Astrocyte (in vitro differentiated cells and primary cell): ENCODE results near the gene ZNF407. TPM values are rescaled to one million over a fixed set of nuclear protein-coding genes. Genes with fewer than 3 reads are reported as not detected.

Experiments used
- DNase-seq: peaks from one replicate; pipeline ENCODE4 v3.0.0-alpha.2; 2010; ENCODE audit warnings: low read depth
- FAIRE-seq: peaks from 2 replicates; lab custom pipeline; 2011; peaks lifted over from hg19 to GRCh38; lab: Jason Lieb, UNC
- H2AFZ ChIP-seq: 2 replicates; pipeline ENCODE4 v1.6.0; 2012; ENCODE audit warnings: low read depth, low read length, inconsistent platforms
- H3K27ac ChIP-seq: 2 replicates; pipeline ENCODE4 v1.5.1; 2011; ENCODE audit warnings: low read depth, low read length, inconsistent platforms
- H3K27me3 ChIP-seq: 2 replicates; pipeline ENCODE4 v1.6.0; 2011; ENCODE audit warnings: low read length, inconsistent platforms; ENCODE audit not compliant: insufficient read depth
- H3K36me3 ChIP-seq: 2 replicates; pipeline ENCODE4 v1.5.1; 2011; ENCODE audit warnings: low read length, inconsistent platforms; ENCODE audit not compliant: insufficient read depth
- H3K4me1 ChIP-seq: 2 replicates; pipeline ENCODE4 v1.5.1; 2011; ENCODE audit warnings: low read length, inconsistent platforms; ENCODE audit not compliant: insufficient read depth
- H3K4me2 ChIP-seq: 2 replicates; pipeline ENCODE4 v1.6.0; 2012; ENCODE audit warnings: low read length, inconsistent platforms
- H3K4me3 ChIP-seq: 2 replicates; pipeline ENCODE4 v1.5.1; 2011; ENCODE audit warnings: low read depth, mild to moderate bottlenecking, low read length, inconsistent platforms; ENCODE audit not compliant: insufficient read depth
- H3K79me2 ChIP-seq: 2 replicates; pipeline ENCODE4 v1.6.0; 2012; ENCODE audit warnings: mild to moderate bottlenecking, low read length, inconsistent platforms; ENCODE audit not compliant: insufficient read depth
- H3K9ac ChIP-seq: 2 replicates; pipeline ENCODE4 v1.6.0; 2012; ENCODE audit warnings: mild to moderate bottlenecking, low read length, inconsistent platforms
- H3K9me3 ChIP-seq: 2 replicates; pipeline ENCODE4 v1.5.1; 2012; ENCODE audit warnings: low read depth, mild to moderate bottlenecking, low read length, inconsistent platforms; ENCODE audit not compliant: insufficient read depth
- H4K20me1 ChIP-seq: 2 replicates; pipeline ENCODE4 v1.6.0; 2012; ENCODE audit warnings: low read length, inconsistent platforms; ENCODE audit not compliant: insufficient read depth
- H3K27ac Mint-ChIP-seq: one replicate; pipeline ENCODE4 v1.8.0; 2021; ENCODE audit warnings: mild to moderate bottlenecking, mixed read lengths; ENCODE audit not compliant: unreplicated experiment
- H3K27me3 Mint-ChIP-seq: one replicate; pipeline ENCODE4 v1.8.0; 2021; ENCODE audit warnings: low read depth, mixed read lengths; ENCODE audit not compliant: unreplicated experiment
- H3K36me3 Mint-ChIP-seq: one replicate; pipeline ENCODE4 v1.8.0; 2021; ENCODE audit warnings: low read depth, mixed read lengths; ENCODE audit not compliant: unreplicated experiment
- H3K4me1 Mint-ChIP-seq: one replicate; pipeline ENCODE4 v1.8.0; 2021; ENCODE audit warnings: low read depth, mixed read lengths; ENCODE audit not compliant: unreplicated experiment
- H3K4me3 Mint-ChIP-seq: one replicate; pipeline ENCODE4 v1.8.0; 2021; ENCODE audit warnings: mild to moderate bottlenecking, moderate library complexity, mixed read lengths; ENCODE audit not compliant: unreplicated experiment
- H3K9me3 Mint-ChIP-seq: one replicate; pipeline ENCODE4 v1.8.0; 2021; ENCODE audit warnings: mild to moderate bottlenecking, mixed read lengths; ENCODE audit not compliant: unreplicated experiment
- EZH2 ChIP-seq: IDR thresholded peaks from 2 replicates; pipeline ENCODE4 v1.6.1; 2012; ENCODE audit warnings: mild to moderate bottlenecking, low read length, inconsistent platforms; ENCODE audit not compliant: insufficient read depth
- total RNA-seq: library from RNA; stranded (reverse); gene quantifications from 2 replicates; pipeline ENCODE4 v1.2.1, GENCODE V29; 2021
- TF ChIP-seq, protein P1 (sequence below): IDR thresholded peaks from 2 replicates; pipeline ENCODE4 v1.5.1; 2011; ENCODE audit warnings: low read depth, mild to moderate bottlenecking, inconsistent platforms, low read length, moderate library complexity; ENCODE audit not compliant: insufficient read depth

Gene ZNF407
- total RNA-seq, 1 donor from 2014 or later: 13.8 TPM

- H3K27me3 Mint-ChIP-seq: peaks cover 3% of the 10 kb centered on the region
- no peak overlapping the region for H3K27ac Mint-ChIP-seq
- Histone ChIP-seq H3K79me2 (no peaks in the 10 kb centered on the region), H3K27ac (no peak overlapping the region), H3K9ac (no peak overlapping the region), H3K9me3 (no peaks in the 10 kb centered on the region), H3K4me1 (peaks cover 16% of the 10 kb centered on the region), H3K4me2 (no peak overlapping the region), H4K20me1 (no peaks in the 10 kb centered on the region), H3K27me3 (no peaks in the 10 kb centered on the region), H3K36me3 (no peaks in the 10 kb centered on the region), H3K4me3 (no peak overlapping the region), H2AFZ (no peak overlapping the region)
- peaks cover 8% of the 10 kb centered on the region for H3K4me1 Mint-ChIP-seq
- FAIRE-seq (no peak), DNase-seq (no peak)
- no peak overlapping the region for H3K4me3 Mint-ChIP-seq
- peaks cover 2% of the 10 kb centered on the region for H3K9me3 Mint-ChIP-seq
- TF ChIP-seq EZH2: no peak
- TF ChIP-seq, protein P1, sequence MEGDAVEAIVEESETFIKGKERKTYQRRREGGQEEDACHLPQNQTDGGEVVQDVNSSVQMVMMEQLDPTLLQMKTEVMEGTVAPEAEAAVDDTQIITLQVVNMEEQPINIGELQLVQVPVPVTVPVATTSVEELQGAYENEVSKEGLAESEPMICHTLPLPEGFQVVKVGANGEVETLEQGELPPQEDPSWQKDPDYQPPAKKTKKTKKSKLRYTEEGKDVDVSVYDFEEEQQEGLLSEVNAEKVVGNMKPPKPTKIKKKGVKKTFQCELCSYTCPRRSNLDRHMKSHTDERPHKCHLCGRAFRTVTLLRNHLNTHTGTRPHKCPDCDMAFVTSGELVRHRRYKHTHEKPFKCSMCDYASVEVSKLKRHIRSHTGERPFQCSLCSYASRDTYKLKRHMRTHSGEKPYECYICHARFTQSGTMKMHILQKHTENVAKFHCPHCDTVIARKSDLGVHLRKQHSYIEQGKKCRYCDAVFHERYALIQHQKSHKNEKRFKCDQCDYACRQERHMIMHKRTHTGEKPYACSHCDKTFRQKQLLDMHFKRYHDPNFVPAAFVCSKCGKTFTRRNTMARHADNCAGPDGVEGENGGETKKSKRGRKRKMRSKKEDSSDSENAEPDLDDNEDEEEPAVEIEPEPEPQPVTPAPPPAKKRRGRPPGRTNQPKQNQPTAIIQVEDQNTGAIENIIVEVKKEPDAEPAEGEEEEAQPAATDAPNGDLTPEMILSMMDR: no peak
- peaks cover 1% of the 10 kb centered on the region for H3K36me3 Mint-ChIP-seq
Observed at GRCh38 chr18:75066936-75067335, 469.3 kb downstream of the ZNF407 start.

DNA sequence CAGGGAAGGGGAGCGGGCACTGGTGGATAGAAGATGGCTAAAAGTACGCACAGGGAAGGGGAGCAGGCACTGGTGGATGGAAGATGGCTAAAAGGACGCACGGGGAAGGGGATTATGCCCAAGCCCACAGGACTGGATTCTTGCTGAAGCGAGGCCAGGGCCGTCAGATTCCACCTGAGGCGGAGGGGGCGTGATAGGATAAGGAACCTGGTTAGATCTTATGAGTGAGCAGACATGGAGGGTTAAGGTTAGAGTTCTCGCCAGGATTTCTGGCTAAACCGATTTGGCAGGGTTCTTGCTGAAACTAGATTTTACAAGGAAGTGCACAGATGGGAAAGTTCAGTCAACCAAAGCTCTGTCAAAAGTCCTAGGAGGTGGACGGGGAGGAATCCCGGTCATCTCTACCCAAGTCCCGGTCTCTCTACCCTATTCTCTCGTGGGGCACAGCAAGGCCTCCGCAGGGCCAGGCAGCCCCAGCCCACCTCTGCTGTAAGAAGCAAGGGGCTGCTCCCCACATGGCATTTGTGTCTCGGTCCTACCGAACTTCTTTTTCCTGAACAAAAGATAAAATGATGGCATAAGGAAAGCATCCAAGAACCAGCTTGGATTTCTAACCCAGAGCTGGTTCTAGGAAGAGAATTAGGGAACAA is 470.5 kb downstream of the ZNF407 start:
- Histone ChIP-seq H3K9ac (no peak overlapping the region), H3K79me2 (no peaks in the 10 kb centered on the region), H3K4me2 (no peak overlapping the region), H3K27ac (no peak overlapping the region), H4K20me1 (no peaks in the 10 kb centered on the region), H3K9me3 (no peaks in the 10 kb centered on the region), H3K4me3 (no peak overlapping the region), H2AFZ (no peak overlapping the region), H3K36me3 (no peaks in the 10 kb centered on the region), H3K4me1 (peaks cover 16% of the 10 kb centered on the region), H3K27me3 (no peaks in the 10 kb centered on the region)
- Mint-ChIP-seq H3K27me3 (peaks cover 3% of the 10 kb centered on the region), H3K36me3 (peaks cover 1% of the 10 kb centered on the region), H3K27ac (no peak overlapping the region), H3K4me3 (no peak overlapping the region), H3K9me3 (peaks cover 2% of the 10 kb centered on the region), H3K4me1 (peaks cover 8% of the 10 kb centered on the region)
- no peak for TF ChIP-seq EZH2
- TF ChIP-seq, protein P1: no peak
- FAIRE-seq (no peak), DNase-seq (no peak)

GRCh38 chr18:75068682-75069435 is 471.2 kb downstream of the ZNF407 start:
- no peaks in the 10 kb centered on the region for H3K79me2 ChIP-seq
- no peak overlapping the region for H3K9ac ChIP-seq
- H3K27ac Mint-ChIP-seq: no peak overlapping the region
- DNase-seq: no peak
- peaks cover 16% of the 10 kb centered on the region for H3K4me1 ChIP-seq
- no peak overlapping the region for H3K27ac ChIP-seq
- no peak overlapping the region for H2AFZ ChIP-seq
- no peaks in the 10 kb centered on the region for H3K27me3 ChIP-seq
- TF ChIP-seq EZH2: no peak
- TF ChIP-seq, protein P1: no peak
- no peak overlapping the region for H3K4me2 ChIP-seq
- H3K4me1 Mint-ChIP-seq: peaks cover 8% of the 10 kb centered on the region
- H3K9me3 Mint-ChIP-seq: peaks cover 2% of the 10 kb centered on the region
- peaks cover 1% of the 10 kb centered on the region for H3K36me3 Mint-ChIP-seq
- H3K4me3 ChIP-seq: no peak overlapping the region
- H3K36me3 ChIP-seq: no peaks in the 10 kb centered on the region
- H4K20me1 ChIP-seq: no peaks in the 10 kb centered on the region
- no peak overlapping the region for H3K4me3 Mint-ChIP-seq
- peaks cover 3% of the 10 kb centered on the region for H3K27me3 Mint-ChIP-seq
- FAIRE-seq: no peak
- H3K9me3 ChIP-seq: no peaks in the 10 kb centered on the region
